Progenitor cell of endocrine pancreas (in vitro differentiated cells): ENCODE data around the gene AP2B1. TPM values are rescaled to one million over a fixed set of nuclear protein-coding genes. Genes with fewer than 3 reads are reported as not detected.

Source experiments
- DNase-seq: peaks from one replicate; pipeline ENCODE4 v3.0.0; 2021; ENCODE audit warnings: low spot score; ENCODE audit not compliant: unreplicated experiment
- H3K27ac Mint-ChIP-seq: 2 replicates; pipeline ENCODE4 v1.8.0; 2021; ENCODE audit warnings: mild to moderate bottlenecking, moderate library complexity, mixed read lengths
- H3K27me3 Mint-ChIP-seq: 2 replicates; pipeline ENCODE4 v1.8.0; 2021; ENCODE audit warnings: mixed read lengths
- H3K36me3 Mint-ChIP-seq: 2 replicates; pipeline ENCODE4 v1.8.0; 2022; ENCODE audit warnings: mixed read lengths; ENCODE audit not compliant: insufficient read depth
- H3K4me1 Mint-ChIP-seq: 2 replicates; pipeline ENCODE4 v1.8.0; 2021; ENCODE audit warnings: low read depth, mixed read lengths
- H3K4me3 Mint-ChIP-seq: 2 replicates; pipeline ENCODE4 v1.8.0; 2021; ENCODE audit warnings: low read depth, mild to moderate bottlenecking, moderate library complexity, mixed read lengths
- H3K9me3 Mint-ChIP-seq: 2 replicates; pipeline ENCODE4 v1.8.0; 2021; ENCODE audit warnings: low read depth, mixed read lengths
- CTCF ChIP-seq: fragments of 200-600 bp; sonication (generic); IDR thresholded peaks from one replicate; pipeline ENCODE4 v1.5.0; 2021; ENCODE audit warnings: antibody characterized with exemption, mild to moderate bottlenecking; ENCODE audit not compliant: unreplicated experiment
- total RNA-seq: library from RNA; stranded (reverse); gene quantifications from 2 replicates; pipeline ENCODE4 v1.2.1, GENCODE V29; 2021

The AP2B1 gene
- total RNA-seq, 1 donor from 2014 or later, result 194 TPM

- TF ChIP-seq CTCF, result no peak
- Mint-ChIP-seq H3K9me3 (no peaks in the 10 kb centered on the region), H3K27me3 (peaks cover 23% of the 10 kb centered on the region), H3K4me3 (no peak overlapping the region), H3K36me3 (no peaks in the 10 kb centered on the region), H3K27ac (no peak overlapping the region), H3K4me1 (peaks cover 2% of the 10 kb centered on the region)
- DNase-seq, result no peak
Measured at GRCh38 chr17:35775583-35775982, 188.5 kb downstream of the AP2B1 start.

Other genes starting within 250 kb of the AP2B1 start
- gene SLFN11, start 213.7 kb upstream of the AP2B1 start, total RNA-seq, result 2.1 and 3.0 TPM in 2 replicates
- 16.6 and 17.7 TPM in 2 replicates for gene SLFN12, start 154.8 kb upstream of the AP2B1 start, total RNA-seq
- gene SLFN13, start 138.6 kb upstream of the AP2B1 start, total RNA-seq, result 32.4 and 33.6 TPM in 2 replicates
- not detected in 2 replicates for gene SLFN12L, start 49.6 kb upstream of the AP2B1 start, total RNA-seq
- not detected in 2 replicates for gene SLFN14, start 26.5 kb upstream of the AP2B1 start, total RNA-seq
- 4.2 and 5.1 TPM in 2 replicates for gene PEX12, start 8.8 kb upstream of the AP2B1 start, total RNA-seq
- gene RASL10B, start 144.3 kb downstream of the AP2B1 start, total RNA-seq, result 13.7 and 13.9 TPM in 2 replicates
- 0.10 and 0.11 TPM in 2 replicates for gene GAS2L2, start 165.9 kb downstream of the AP2B1 start, total RNA-seq
- not detected in 2 replicates for gene C17orf50, start 173.6 kb downstream of the AP2B1 start, total RNA-seq
- gene MMP28, start 208.3 kb downstream of the AP2B1 start, total RNA-seq, result 0.53 TPM in 1 of 2 replicates, not detected in the other
- 282 and 287 TPM in 2 replicates for gene TAF15, start 222.2 kb downstream of the AP2B1 start, total RNA-seq